Measurements from ENCODE around the gene ZFP91. TPM values are rescaled to one million over a fixed set of nuclear protein-coding genes. Genes with fewer than 3 reads are reported as not detected.

Gene ZFP91
- polyA plus RNA-seq, 1 donor from 2014 or later = 32.7 TPM

GRCh38 chr11:58659404-58659803 is 80.5 kb downstream of the ZFP91 start:
- H3K9ac ChIP-seq (ENCODE audit: low read length) = no peak overlapping the region
- no peaks in the 10 kb centered on the region for H3K36me3 ChIP-seq (ENCODE audit: insufficient read depth, low read length)
- H3K4me2 ChIP-seq (ENCODE audit: low read length) = no peak overlapping the region
- H3K27me3 ChIP-seq (ENCODE audit: insufficient read depth, low read depth, low read length) = no peaks in the 10 kb centered on the region
- H4K20me1 ChIP-seq (ENCODE audit: insufficient read depth) = no peaks in the 10 kb centered on the region
- no peak for TF ChIP-seq RAD21 (conservative IDR thresholded peaks at IDR 0.05)
- no peak for TF ChIP-seq EZH2 (IDR thresholded peaks at IDR 0.05; ENCODE audit: borderline replicate concordance, insufficient read depth, low read length, poor library complexity, severe bottlenecking)
- TF ChIP-seq POLR2AphosphoS5 (IDR thresholded peaks at IDR 0.05) = no peak
- no peak for TF ChIP-seq REST (IDR thresholded peaks at IDR 0.05; ENCODE audit: borderline replicate concordance)
- no peak for TF ChIP-seq MXI1 (conservative IDR thresholded peaks at IDR 0.05; ENCODE audit: poor library complexity, severe bottlenecking)
- no peak for TF ChIP-seq SMC3 (conservative IDR thresholded peaks at IDR 0.05; ENCODE audit: poor library complexity)
- no peak for TF ChIP-seq CTCF (IDR thresholded peaks at IDR 0.05; ENCODE audit: poor library complexity, severe bottlenecking)
- TF ChIP-seq TAF1 (IDR thresholded peaks at IDR 0.05; ENCODE audit: low read depth) = no peak
- no peak for TF ChIP-seq EP300 (conservative IDR thresholded peaks at IDR 0.05; ENCODE audit: poor library complexity, severe bottlenecking)
- H3F3A ChIP-seq (ENCODE audit: insufficient read depth, low read length, poor library complexity, severe bottlenecking) = no peaks in the 10 kb centered on the region
- no peak overlapping the region for H3K4me3 ChIP-seq (ENCODE audit: low read length)
- H3K9me2 ChIP-seq (ENCODE audit: insufficient read depth, low read length) = no peaks in the 10 kb centered on the region
- no peak overlapping the region for H3K27ac ChIP-seq (ENCODE audit: low read length)
- no peaks in the 10 kb centered on the region for H3K9me3 ChIP-seq (ENCODE audit: low read length)
- no peak overlapping the region for H2AFZ ChIP-seq (ENCODE audit: low read depth, low read length)
- H3K79me2 ChIP-seq (replicated peaks; ENCODE audit: insufficient read depth, low read length) = no peaks in the 10 kb centered on the region

GRCh38 chr11:58659910-58660570 is 81.2 kb downstream of the ZFP91 start:
- Histone ChIP-seq H2AFZ (ENCODE audit: low read depth, low read length) (no peak overlapping the region), H3K9me3 (ENCODE audit: low read length) (no peaks in the 10 kb centered on the region), H3K4me3 (ENCODE audit: low read length) (no peak overlapping the region), H3K4me2 (ENCODE audit: low read length) (no peak overlapping the region), H3K27me3 (ENCODE audit: insufficient read depth, low read depth, low read length) (no peaks in the 10 kb centered on the region), H3K27ac (ENCODE audit: low read length) (no peak overlapping the region), H3K9ac (ENCODE audit: low read length) (no peak overlapping the region), H3F3A (ENCODE audit: insufficient read depth, low read length, poor library complexity, severe bottlenecking) (no peaks in the 10 kb centered on the region), H4K20me1 (ENCODE audit: insufficient read depth) (no peaks in the 10 kb centered on the region), H3K79me2 (replicated peaks; ENCODE audit: insufficient read depth, low read length) (no peaks in the 10 kb centered on the region), H3K36me3 (ENCODE audit: insufficient read depth, low read length) (no peaks in the 10 kb centered on the region), H3K9me2 (ENCODE audit: insufficient read depth, low read length) (no peaks in the 10 kb centered on the region)
- TF ChIP-seq REST (IDR thresholded peaks at IDR 0.05; ENCODE audit: borderline replicate concordance) = no peak
- no peak for TF ChIP-seq EZH2 (IDR thresholded peaks at IDR 0.05; ENCODE audit: borderline replicate concordance, insufficient read depth, low read length, poor library complexity, severe bottlenecking)
- no peak for TF ChIP-seq TAF1 (IDR thresholded peaks at IDR 0.05; ENCODE audit: low read depth)
- no peak for TF ChIP-seq CTCF (IDR thresholded peaks at IDR 0.05; ENCODE audit: poor library complexity, severe bottlenecking)
- TF ChIP-seq EP300 (conservative IDR thresholded peaks at IDR 0.05; ENCODE audit: poor library complexity, severe bottlenecking) = no peak
- no peak for TF ChIP-seq SMC3 (conservative IDR thresholded peaks at IDR 0.05; ENCODE audit: poor library complexity)
- no peak for TF ChIP-seq RAD21 (conservative IDR thresholded peaks at IDR 0.05)
- TF ChIP-seq MXI1 (conservative IDR thresholded peaks at IDR 0.05; ENCODE audit: poor library complexity, severe bottlenecking) = no peak
- no peak for TF ChIP-seq POLR2AphosphoS5 (IDR thresholded peaks at IDR 0.05)

Data from neural cell (in vitro differentiated cells).